ENCODE data around the gene EIF4G3.

EIF4G3 gene

GRCh38 chr1:20763417-20763816, 413.3 kb downstream of the EIF4G3 start:
- peaks cover 3% of the 10 kb centered on the region for H3K4me1 ChIP-seq (ENCODE audit: control insufficient read depth, insufficient read depth, low read length)
- H3K27me3 ChIP-seq (ENCODE audit: control insufficient read depth, insufficient read depth, low read length): no peaks in the 10 kb centered on the region
- no peak overlapping the region for H3K9ac ChIP-seq (ENCODE audit: low read length)
- H3K27ac ChIP-seq (ENCODE audit: low read depth, low read length): no peak overlapping the region
- H3K4me3 ChIP-seq (ENCODE audit: low read length): no peak overlapping the region
- H3K36me3 ChIP-seq (ENCODE audit: control insufficient read depth, insufficient read depth, low read length): peaks cover 34% of the 10 kb centered on the region

GRCh38 chr1:20760322-20760721, 416.4 kb downstream of the EIF4G3 start:
- Histone ChIP-seq H3K4me3 (ENCODE audit: low read length) (no peak overlapping the region), H3K27ac (ENCODE audit: low read depth, low read length) (no peak overlapping the region), H3K4me1 (ENCODE audit: control insufficient read depth, insufficient read depth, low read length) (no peaks in the 10 kb centered on the region), H3K9ac (ENCODE audit: low read length) (no peak overlapping the region), H3K27me3 (ENCODE audit: control insufficient read depth, insufficient read depth, low read length) (no peaks in the 10 kb centered on the region), H3K36me3 (ENCODE audit: control insufficient read depth, insufficient read depth, low read length) (peaks cover 26% of the 10 kb centered on the region)
